ENCODE data around the gene NELL1.

DNA sequence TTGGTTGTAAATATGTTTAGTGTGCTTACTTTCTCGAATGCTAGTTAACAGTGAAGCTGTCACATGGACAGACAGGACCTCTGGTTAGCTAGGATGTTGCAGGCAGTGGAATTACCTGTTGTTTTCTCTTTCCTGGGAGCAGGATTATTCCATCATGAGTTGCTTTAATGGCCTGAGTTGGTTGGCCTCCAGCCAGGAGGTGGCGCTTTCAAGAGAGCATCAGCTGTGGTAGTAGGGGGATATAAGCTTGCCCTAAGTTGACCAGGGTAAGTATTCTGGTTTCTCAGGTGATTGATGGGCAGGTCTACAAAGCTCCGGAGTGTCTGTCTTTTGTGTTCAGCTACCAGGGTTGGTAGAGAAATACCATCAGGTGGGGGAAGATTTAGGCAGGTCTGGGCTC lies 43.5 kb downstream of the NELL1 start:
- TF ChIP-seq, protein P1, sequence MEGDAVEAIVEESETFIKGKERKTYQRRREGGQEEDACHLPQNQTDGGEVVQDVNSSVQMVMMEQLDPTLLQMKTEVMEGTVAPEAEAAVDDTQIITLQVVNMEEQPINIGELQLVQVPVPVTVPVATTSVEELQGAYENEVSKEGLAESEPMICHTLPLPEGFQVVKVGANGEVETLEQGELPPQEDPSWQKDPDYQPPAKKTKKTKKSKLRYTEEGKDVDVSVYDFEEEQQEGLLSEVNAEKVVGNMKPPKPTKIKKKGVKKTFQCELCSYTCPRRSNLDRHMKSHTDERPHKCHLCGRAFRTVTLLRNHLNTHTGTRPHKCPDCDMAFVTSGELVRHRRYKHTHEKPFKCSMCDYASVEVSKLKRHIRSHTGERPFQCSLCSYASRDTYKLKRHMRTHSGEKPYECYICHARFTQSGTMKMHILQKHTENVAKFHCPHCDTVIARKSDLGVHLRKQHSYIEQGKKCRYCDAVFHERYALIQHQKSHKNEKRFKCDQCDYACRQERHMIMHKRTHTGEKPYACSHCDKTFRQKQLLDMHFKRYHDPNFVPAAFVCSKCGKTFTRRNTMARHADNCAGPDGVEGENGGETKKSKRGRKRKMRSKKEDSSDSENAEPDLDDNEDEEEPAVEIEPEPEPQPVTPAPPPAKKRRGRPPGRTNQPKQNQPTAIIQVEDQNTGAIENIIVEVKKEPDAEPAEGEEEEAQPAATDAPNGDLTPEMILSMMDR (IDR thresholded peaks at IDR 0.05; ENCODE audit: low read depth, low read length, poor library complexity, severe bottlenecking): no peak
- no peak for TF ChIP-seq EZH2phosphoT487 (IDR thresholded peaks at IDR 0.05; ENCODE audit: borderline replicate concordance, low read length)
